HepG2 (cell line): Measurements from ENCODE around the gene KCNT2. TPM values are rescaled to one million over a fixed set of nuclear protein-coding genes. Genes with fewer than 3 reads are reported as not detected.
A peak's percentile ranks its signal among the peaks of the same experiment; 100 is the strongest.

Experiments used
- FOXK2 ChIP-seq: fragments of 450-650 bp; IDR thresholded peaks from 2 replicates; pipeline ENCODE4 v1.6.1; 2016
- FOXP1 ChIP-seq, 2 experiments: fragments of 450-650 bp in 1 of 2; IDR thresholded peaks; 2 replicates each; pipeline ENCODE4 v1.6.1; 2017 to 2018; ENCODE audit warnings: antibody characterized with exemption in 1 of 2
- GATAD2A ChIP-seq: IDR thresholded peaks from 2 replicates; pipeline ENCODE4 v1.6.1; 2016
- HDAC1 ChIP-seq: sonication (generic); formaldehyde crosslinking; IDR thresholded peaks from 2 replicates; pipeline ENCODE4 v1.5.1; 2020; ENCODE audit warnings: mild to moderate bottlenecking, missing genetic modification reagents
- HMG20A ChIP-seq: IDR thresholded peaks from 2 replicates; pipeline ENCODE4 v1.6.1; 2016; ENCODE audit warnings: borderline replicate concordance
- HOXA5 ChIP-seq: sonication (generic); formaldehyde crosslinking; IDR thresholded peaks from 2 replicates; pipeline ENCODE4 v1.4.0; 2020; ENCODE audit warnings: missing genetic modification reagents
- NFIC ChIP-seq: IDR thresholded peaks from 2 replicates; pipeline ENCODE4 v1.6.1; 2012; ENCODE audit warnings: mild to moderate bottlenecking, low read length, inconsistent platforms
- NR2F1 ChIP-seq, 2 experiments: fragments of 450-650 bp in 1 of 2; formaldehyde crosslinking in 1 of 2; IDR thresholded peaks; 2 replicates each; pipeline versions ENCODE4 v1.5.0 to v1.6.1; 2016 to 2020; ENCODE audit warnings: mild to moderate bottlenecking in 1 of 2, missing compliant biosample characterization in 1 of 2, missing genetic modification reagents in 1 of 2, moderate library complexity in 1 of 2
- PHF21A ChIP-seq: sonication (generic); formaldehyde crosslinking; IDR thresholded peaks from 2 replicates; pipeline ENCODE4 v1.5.0; 2020; ENCODE audit warnings: mild to moderate bottlenecking, missing genetic modification reagents
- POGZ ChIP-seq: sonication (generic); formaldehyde crosslinking; IDR thresholded peaks from 2 replicates; pipeline ENCODE4 v1.4.0; 2020; ENCODE audit warnings: mild to moderate bottlenecking, missing genetic modification reagents
- RCOR2 ChIP-seq: IDR thresholded peaks from 2 replicates; pipeline ENCODE4 v1.6.1; 2016; ENCODE audit warnings: missing biosample characterization, missing genetic modification reagents
- RXRB ChIP-seq: IDR thresholded peaks from 2 replicates; pipeline ENCODE4 v1.6.1; 2016; ENCODE audit warnings: borderline replicate concordance, missing genetic modification reagents, missing compliant biosample characterization
- SIX1 ChIP-seq: sonication (generic); formaldehyde crosslinking; IDR thresholded peaks from 2 replicates; pipeline ENCODE4 v1.4.0; 2020; ENCODE audit warnings: missing genetic modification reagents, borderline replicate concordance
- SIX4 ChIP-seq: sonication (generic); formaldehyde crosslinking; IDR thresholded peaks from 2 replicates; pipeline ENCODE4 v1.4.0; 2020; ENCODE audit warnings: missing genetic modification reagents
- SOX13 ChIP-seq, 3 experiments: fragments of 450-650 bp in 1 of 3; sonication (generic) in 1 of 3; formaldehyde crosslinking in 1 of 3; IDR thresholded peaks in 2 of 3; conservative IDR thresholded peaks in 1 of 3; 2 replicates each; pipeline versions ENCODE4 v1.5.0 to v1.6.1; 2016 to 2020; ENCODE audit warnings: antibody characterized with exemption in 1 of 3, mild to moderate bottlenecking in 1 of 3, missing compliant biosample characterization in 1 of 3, missing genetic modification reagents in 1 of 3, moderate library complexity in 1 of 3
- SOX6 ChIP-seq, 2 experiments: fragments of 450-650 bp in 1 of 2; sonication (generic) in 1 of 2; formaldehyde crosslinking in 1 of 2; IDR thresholded peaks; 2 replicates each; pipeline versions ENCODE4 v1.4.0 to v1.6.1; 2017 to 2020; ENCODE audit warnings: antibody characterized with exemption in 1 of 2, mild to moderate bottlenecking in 1 of 2, missing genetic modification reagents in 1 of 2
- TBX2 ChIP-seq: sonication (generic); formaldehyde crosslinking; IDR thresholded peaks from 2 replicates; pipeline ENCODE4 v1.5.0; 2020; ENCODE audit warnings: missing genetic modification reagents, mild to moderate bottlenecking, borderline replicate concordance
- TBX3 ChIP-seq: fragments of 450-650 bp; IDR thresholded peaks from 2 replicates; pipeline ENCODE4 v1.6.1; 2017; ENCODE audit warnings: antibody characterized with exemption, mild to moderate bottlenecking, inconsistent platforms, borderline replicate concordance
- XBP1 ChIP-seq: sonication (generic); formaldehyde crosslinking; IDR thresholded peaks from 2 replicates; pipeline ENCODE4 v1.5.0; 2020; ENCODE audit warnings: missing genetic modification reagents
- ZKSCAN8 ChIP-seq: IDR thresholded peaks from 2 replicates; pipeline ENCODE4 v1.6.1; 2016; ENCODE audit warnings: borderline replicate concordance, missing genetic modification reagents, missing compliant biosample characterization
- ZNF12 ChIP-seq: sonication (generic); formaldehyde crosslinking; IDR thresholded peaks from 2 replicates; pipeline ENCODE4 v1.5.0; 2020; ENCODE audit warnings: missing genetic modification reagents
- ZNF816 ChIP-seq: sonication (generic); formaldehyde crosslinking; IDR thresholded peaks from 2 replicates; pipeline ENCODE4 v1.8.0; 2022; ENCODE audit warnings: missing genetic modification reagents, mild to moderate bottlenecking, borderline replicate concordance
- polyA plus RNA-seq, 8 experiments: library from polyadenylated mRNA; depleted of rRNA in 3 of 8; stranded (reverse) in 7 of 8; unstranded in 1 of 8; fragments of >200 nt; fragmentation: Illumina TruSeq in 4 of 8; extraction: Trizol in 4 of 8; gene quantifications; 2 replicates each; pipeline versions ENCODE4 v1.2.1 to v1.2.3, GENCODE V29; 2011 to 2016; ENCODE audit warnings: low read depth in 4 of 8, missing spikeins in 1 of 8, mixed read lengths in 1 of 8; ENCODE audit not compliant: insufficient read depth in 1 of 8
- total RNA-seq, 5 experiments: library from RNA; depleted of rRNA; stranded (reverse); fragments of >200 nt; fragmentation: Illumina TruSeq; extraction: Trizol; gene quantifications; 2 replicates each; pipeline ENCODE4 v1.2.3, GENCODE V29; 2016; ENCODE audit warnings: low read depth in 1 of 5
- TF ChIP-seq, protein P1 (sequence below): IDR thresholded peaks from 2 replicates; pipeline ENCODE4 v1.6.1; 2016
- TF ChIP-seq, protein P2 (sequence below), 2 experiments: fragments of 450-650 bp in 1 of 2; sonication (generic) in 1 of 2; formaldehyde crosslinking; IDR thresholded peaks; 2 replicates each; pipeline versions ENCODE4 v1.5.0 to v1.8.0; 2020 to 2022; ENCODE audit warnings: mild to moderate bottlenecking in 1 of 2, missing genetic modification reagents in 1 of 2
- TF ChIP-seq, protein P3 (sequence below), 2 experiments: IDR thresholded peaks; 2 replicates each; pipeline ENCODE4 v1.6.1; 2011 to 2012; ENCODE audit warnings: low read length in 2 of 2, borderline replicate concordance in 1 of 2, low read depth in 1 of 2, mild to moderate bottlenecking in 1 of 2, moderate library complexity in 1 of 2

KCNT2 gene
- total and polyA plus RNA-seq, 2 of the 13 experiments (the other 11 are each of a cell fraction or from before 2014, with no cell fraction given): not detected

DNA sequence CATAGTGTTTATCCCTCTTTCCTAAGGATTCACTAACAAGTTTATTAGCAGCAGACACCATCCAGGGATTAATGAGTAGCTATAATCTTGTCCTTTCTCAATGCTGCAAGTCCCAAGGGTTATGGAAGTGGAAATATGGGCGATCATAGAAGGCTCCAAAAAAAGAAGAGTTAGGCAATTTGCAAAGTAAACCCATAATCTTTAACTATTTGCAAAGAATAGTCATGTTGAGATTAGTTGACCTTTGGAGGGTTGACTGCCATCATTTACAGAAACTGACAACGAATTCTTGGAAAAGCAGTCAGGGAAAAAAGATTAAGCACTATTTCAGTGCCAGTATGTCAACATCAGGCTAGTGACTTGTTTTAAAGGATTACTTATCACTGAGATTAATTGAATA is 169.9 kb downstream of the KCNT2 start (continued):
- TF ChIP-seq ZKSCAN8 (CRISPR knock-in tag): peak; percentile 47; the same call in 1 of the 2 replicates
- no peak for TF ChIP-seq FOXK2
- peak; percentile 65; the same call in 1 of the 2 replicates for TF ChIP-seq ZNF12 (CRISPR knock-in tag)
- TF ChIP-seq RCOR2 (CRISPR knock-in tag): peak; percentile 57; the same call in 1 of the 2 replicates
- TF ChIP-seq, protein P1, sequence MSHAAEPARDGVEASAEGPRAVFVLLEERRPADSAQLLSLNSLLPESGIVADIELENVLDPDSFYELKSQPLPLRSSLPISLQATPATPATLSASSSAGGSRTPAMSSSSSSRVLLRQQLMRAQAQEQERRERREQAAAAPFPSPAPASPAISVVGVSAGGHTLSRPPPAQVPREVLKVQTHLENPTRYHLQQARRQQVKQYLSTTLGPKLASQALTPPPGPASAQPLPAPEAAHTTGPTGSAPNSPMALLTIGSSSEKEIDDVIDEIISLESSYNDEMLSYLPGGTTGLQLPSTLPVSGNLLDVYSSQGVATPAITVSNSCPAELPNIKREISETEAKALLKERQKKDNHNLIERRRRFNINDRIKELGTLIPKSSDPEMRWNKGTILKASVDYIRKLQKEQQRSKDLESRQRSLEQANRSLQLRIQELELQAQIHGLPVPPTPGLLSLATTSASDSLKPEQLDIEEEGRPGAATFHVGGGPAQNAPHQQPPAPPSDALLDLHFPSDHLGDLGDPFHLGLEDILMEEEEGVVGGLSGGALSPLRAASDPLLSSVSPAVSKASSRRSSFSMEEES (CRISPR knock-in tag): peak; percentile 53; the same call in 1 of the 2 replicates
- TF ChIP-seq SIX4 (CRISPR knock-in tag): peak; percentile 72; the same call in 1 of the 2 replicates
- TF ChIP-seq HOXA5 (CRISPR knock-in tag): peak; percentile 89; the same call in 1 of the 2 replicates
- peak; percentile 91 for TF ChIP-seq GATAD2A (CRISPR knock-in tag)
- TF ChIP-seq PHF21A: peak; percentile 41; the same call in 1 of the 2 replicates
- TF ChIP-seq SOX13 (IDR thresholded peaks at IDR 0.05): no peak
- peak in 1 of 2 experiments; percentile 95; a peak in 2 of 4 replicates for TF ChIP-seq SOX13 (CRISPR knock-in tag; conservative IDR thresholded peaks at IDR 0.05 in 1 of 2, IDR thresholded peaks at IDR 0.05 in 1 of 2)
- TF ChIP-seq SOX6 (IDR thresholded peaks at IDR 0.05): no peak
- peak; percentile 91 for TF ChIP-seq SOX6 (CRISPR knock-in tag; IDR thresholded peaks at IDR 0.05)
- TF ChIP-seq RXRB (CRISPR knock-in tag): peak; percentile 83
- TF ChIP-seq NFIC: peak; percentile 86
- TF ChIP-seq POGZ (CRISPR knock-in tag): peak; percentile 79
- peak; percentile 46; the same call in 1 of the 2 replicates for TF ChIP-seq TBX3
- no peak for TF ChIP-seq FOXP1 (IDR thresholded peaks at IDR 0.05)
- peak; percentile 79 for TF ChIP-seq FOXP1 (CRISPR knock-in tag; IDR thresholded peaks at IDR 0.05)
- TF ChIP-seq NR2F1 (CRISPR knock-in tag; IDR thresholded peaks at IDR 0.05): peak; percentile 76 to 84; a peak in 3 of 4 replicates
- peak; percentile 94 for TF ChIP-seq HMG20A (CRISPR knock-in tag)
- TF ChIP-seq TBX2 (CRISPR knock-in tag): peak; percentile 74
- 0 out of 2 replicates have a peak, but pooled peaks have one; percentile 29 for TF ChIP-seq HDAC1 (CRISPR knock-in tag)
- TF ChIP-seq, protein P2, sequence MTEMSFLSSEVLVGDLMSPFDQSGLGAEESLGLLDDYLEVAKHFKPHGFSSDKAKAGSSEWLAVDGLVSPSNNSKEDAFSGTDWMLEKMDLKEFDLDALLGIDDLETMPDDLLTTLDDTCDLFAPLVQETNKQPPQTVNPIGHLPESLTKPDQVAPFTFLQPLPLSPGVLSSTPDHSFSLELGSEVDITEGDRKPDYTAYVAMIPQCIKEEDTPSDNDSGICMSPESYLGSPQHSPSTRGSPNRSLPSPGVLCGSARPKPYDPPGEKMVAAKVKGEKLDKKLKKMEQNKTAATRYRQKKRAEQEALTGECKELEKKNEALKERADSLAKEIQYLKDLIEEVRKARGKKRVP (CRISPR knock-in tag; IDR thresholded peaks at IDR 0.05): peak in 1 of 2 experiments; percentile 60; a peak in 1 of 4 replicates
- TF ChIP-seq ZNF816 (CRISPR knock-in tag): peak; percentile 49; the same call in 1 of the 2 replicates
- peak; percentile 85; the same call in 1 of the 2 replicates for TF ChIP-seq SIX1 (CRISPR knock-in tag)
- TF ChIP-seq, protein P3, sequence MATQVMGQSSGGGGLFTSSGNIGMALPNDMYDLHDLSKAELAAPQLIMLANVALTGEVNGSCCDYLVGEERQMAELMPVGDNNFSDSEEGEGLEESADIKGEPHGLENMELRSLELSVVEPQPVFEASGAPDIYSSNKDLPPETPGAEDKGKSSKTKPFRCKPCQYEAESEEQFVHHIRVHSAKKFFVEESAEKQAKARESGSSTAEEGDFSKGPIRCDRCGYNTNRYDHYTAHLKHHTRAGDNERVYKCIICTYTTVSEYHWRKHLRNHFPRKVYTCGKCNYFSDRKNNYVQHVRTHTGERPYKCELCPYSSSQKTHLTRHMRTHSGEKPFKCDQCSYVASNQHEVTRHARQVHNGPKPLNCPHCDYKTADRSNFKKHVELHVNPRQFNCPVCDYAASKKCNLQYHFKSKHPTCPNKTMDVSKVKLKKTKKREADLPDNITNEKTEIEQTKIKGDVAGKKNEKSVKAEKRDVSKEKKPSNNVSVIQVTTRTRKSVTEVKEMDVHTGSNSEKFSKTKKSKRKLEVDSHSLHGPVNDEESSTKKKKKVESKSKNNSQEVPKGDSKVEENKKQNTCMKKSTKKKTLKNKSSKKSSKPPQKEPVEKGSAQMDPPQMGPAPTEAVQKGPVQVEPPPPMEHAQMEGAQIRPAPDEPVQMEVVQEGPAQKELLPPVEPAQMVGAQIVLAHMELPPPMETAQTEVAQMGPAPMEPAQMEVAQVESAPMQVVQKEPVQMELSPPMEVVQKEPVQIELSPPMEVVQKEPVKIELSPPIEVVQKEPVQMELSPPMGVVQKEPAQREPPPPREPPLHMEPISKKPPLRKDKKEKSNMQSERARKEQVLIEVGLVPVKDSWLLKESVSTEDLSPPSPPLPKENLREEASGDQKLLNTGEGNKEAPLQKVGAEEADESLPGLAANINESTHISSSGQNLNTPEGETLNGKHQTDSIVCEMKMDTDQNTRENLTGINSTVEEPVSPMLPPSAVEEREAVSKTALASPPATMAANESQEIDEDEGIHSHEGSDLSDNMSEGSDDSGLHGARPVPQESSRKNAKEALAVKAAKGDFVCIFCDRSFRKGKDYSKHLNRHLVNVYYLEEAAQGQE (IDR thresholded peaks at IDR 0.05; ENCODE audit: borderline replicate concordance in 1 of 2, low read depth in 1 of 2, low read length in 2 of 2): peak in 1 of 2 experiments; percentile 8; a peak in 1 of 4 replicates
- TF ChIP-seq XBP1: no peak
